ENCODE results near the gene KRTAP4-9. TPM values are rescaled to one million over a fixed set of nuclear protein-coding genes. Genes with fewer than 3 reads are reported as not detected.

Gene KRTAP4-9
- total and polyA plus RNA-seq, 9 of the 15 experiments (the other 6 are each of a cell fraction or from before 2014, with no cell fraction given), result not detected

- TF ChIP-seq CHD7 (IDR thresholded peaks at IDR 0.05; ENCODE audit: low read depth, low read length) (no peak), ZNF778 (CRISPR knock-in tag; IDR thresholded peaks at IDR 0.05) (no peak)
These were observed 31.5 kb upstream of the KRTAP4-9 start (continued) for GRCh38 chr17:41073676-41074075.
